ENCODE measurements around the gene OSBPL10. TPM values are rescaled to one million over a fixed set of nuclear protein-coding genes. Genes with fewer than 3 reads are reported as not detected.
"Not testable (repeated sequence)": the region's sequence is repeated elsewhere in the genome, so short reads cannot be mapped to it uniquely, and the experiment has no call there.

OSBPL10 gene
- polyA plus RNA-seq, 1 donor: 6.8 TPM

- DNase-seq (ENCODE audit: low read depth): no peak
Observed at GRCh38 chr3:31709005-31709404, 272.1 kb downstream of the OSBPL10 start.

- no peak for DNase-seq (ENCODE audit: low read depth)
Observed at GRCh38 chr3:31707286-31707685, 273.8 kb downstream of the OSBPL10 start.

- DNase-seq (ENCODE audit: low read depth): no peak
Observed at GRCh38 chr3:31705736-31706135, 275.3 kb downstream of the OSBPL10 start.

- DNase-seq (ENCODE audit: low read depth): peak; percentile 25
Observed at GRCh38 chr3:31704591-31705179, 276.4 kb downstream of the OSBPL10 start.

- DNase-seq (ENCODE audit: low read depth): no peak
Observed at GRCh38 chr3:31704156-31704555, 276.9 kb downstream of the OSBPL10 start.

GRCh38 chr3:31701286-31701685 lies 279.8 kb downstream of the OSBPL10 start:
- no peak for DNase-seq (ENCODE audit: low read depth)

- DNase-seq (ENCODE audit: low read depth): no peak
Observed at GRCh38 chr3:31699309-31699953, 281.6 kb downstream of the OSBPL10 start.

GRCh38 chr3:31696815-31697548 lies 284.1 kb downstream of the OSBPL10 start:
- no peak for DNase-seq (ENCODE audit: low read depth)

- no peak for DNase-seq (ENCODE audit: low read depth)
Observed at GRCh38 chr3:31696009-31696297, 285.1 kb downstream of the OSBPL10 start.

GRCh38 chr3:31695280-31696008 lies 285.6 kb downstream of the OSBPL10 start:
- no peak for DNase-seq (ENCODE audit: low read depth)

GRCh38 chr3:31693346-31693745 lies 287.7 kb downstream of the OSBPL10 start:
- DNase-seq (ENCODE audit: low read depth): no peak

- no peak for DNase-seq (ENCODE audit: low read depth)
Observed at GRCh38 chr3:31692751-31693150, 288.3 kb downstream of the OSBPL10 start.

GRCh38 chr3:31690771-31691170 lies 290.3 kb downstream of the OSBPL10 start:
- no peak for DNase-seq (ENCODE audit: low read depth)

GRCh38 chr3:31689523-31689922 lies 291.5 kb downstream of the OSBPL10 start:
- DNase-seq (ENCODE audit: low read depth): not testable (repeated sequence)

- no peak for DNase-seq (ENCODE audit: low read depth)
Observed at GRCh38 chr3:31688984-31689383, 292.1 kb downstream of the OSBPL10 start.

GRCh38 chr3:31687020-31687802 lies 293.9 kb downstream of the OSBPL10 start:
- no peak for DNase-seq (ENCODE audit: low read depth)

- DNase-seq (ENCODE audit: low read depth): no peak
Observed at GRCh38 chr3:31680072-31680870, 300.8 kb downstream of the OSBPL10 start.

- no peak for DNase-seq (ENCODE audit: low read depth)
Observed at GRCh38 chr3:31676556-31676955, 304.5 kb downstream of the OSBPL10 start.

- DNase-seq (ENCODE audit: low read depth): no peak
Observed at GRCh38 chr3:31673950-31674349, 307.1 kb downstream of the OSBPL10 start.

- DNase-seq (ENCODE audit: low read depth): no peak
Observed at GRCh38 chr3:31671976-31672375, 309.1 kb downstream of the OSBPL10 start.

- DNase-seq (ENCODE audit: low read depth): no peak
Observed at GRCh38 chr3:31671451-31671850, 309.6 kb downstream of the OSBPL10 start.

Measured in forelimb muscle (tissue), 1 donor.